Measurements from ENCODE around the gene CTCF. TPM values are rescaled to one million over a fixed set of nuclear protein-coding genes. Genes with fewer than 3 reads are reported as not detected.
"Not testable (repeated sequence)": the region's sequence is repeated elsewhere in the genome, so short reads cannot be mapped to it uniquely, and the experiment has no call there.

CTCF gene
- total RNA-seq, 1 donor from 2014 or later = 40.0 TPM

- not testable (repeated sequence) for DNase-seq
These were observed 28.3 kb upstream of the CTCF start for GRCh38 chr16:67533987-67534386.

DNA sequence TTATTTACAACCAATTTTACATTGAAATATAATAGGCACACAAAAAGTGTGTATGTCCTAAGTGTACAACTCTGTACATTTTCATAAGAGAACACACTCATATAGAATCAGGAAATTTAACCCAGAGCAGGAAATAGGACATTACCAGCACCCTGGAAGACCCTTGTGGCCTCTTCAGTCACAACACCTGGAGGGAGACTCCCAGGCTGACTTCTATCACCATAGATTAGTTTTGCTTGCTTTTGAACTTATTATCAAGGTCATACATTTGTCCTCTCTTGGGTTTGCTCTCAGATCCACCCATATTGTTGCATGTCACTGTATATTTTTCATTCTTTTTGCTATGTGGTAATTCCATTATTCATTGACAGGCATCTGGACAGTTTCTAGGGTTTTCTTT is 27.9 kb upstream of the CTCF start:
- DNase-seq = no peak

- DNase-seq = no peak
These were observed 27.1 kb upstream of the CTCF start for GRCh38 chr16:67535201-67535600.

DNA sequence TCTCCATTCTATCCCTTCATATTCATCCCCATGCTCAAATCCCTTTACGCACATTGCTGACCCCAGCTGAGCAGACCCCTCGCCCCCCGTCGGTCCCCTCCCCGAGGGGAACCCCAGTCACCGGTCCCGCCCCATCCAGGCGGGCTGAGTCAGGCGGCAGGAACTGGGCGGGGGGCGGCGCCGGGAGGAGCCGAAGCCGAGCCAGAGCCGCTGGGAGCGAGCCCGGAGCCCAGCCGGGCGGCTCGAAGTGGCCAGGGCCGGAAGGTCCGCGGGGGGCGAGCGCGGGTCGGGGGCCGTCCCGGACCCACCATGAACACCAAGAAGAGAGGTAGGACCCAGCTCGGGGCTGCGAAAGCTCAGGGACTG is 25.1 kb upstream of the CTCF start:
- DNase-seq = peak; percentile 61

GRCh38 chr16:67537636-67538591 is 24.4 kb upstream of the CTCF start:
- peak; percentile 65 for DNase-seq

- DNase-seq = no peak
These were observed 23.6 kb upstream of the CTCF start for GRCh38 chr16:67538666-67539101.

DNA sequence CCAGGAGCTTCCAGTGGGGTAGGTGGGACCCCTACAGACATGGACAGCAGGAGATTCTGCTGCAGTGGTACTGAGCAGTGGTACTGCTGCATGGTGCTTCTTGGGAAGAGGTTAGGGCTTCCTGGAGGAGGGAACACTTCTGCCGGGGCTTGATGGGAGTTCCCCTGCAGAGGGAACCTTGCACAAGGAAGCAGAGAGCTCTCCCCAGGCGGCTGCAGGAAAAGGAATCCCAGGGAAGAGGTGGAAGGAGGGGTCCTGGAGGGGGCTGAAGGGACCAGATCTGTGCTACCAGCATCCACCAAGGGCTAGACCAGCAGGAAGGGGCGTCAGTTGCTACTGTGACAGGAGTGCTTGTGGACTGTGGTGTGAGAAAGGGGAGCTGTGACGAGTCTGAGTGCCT is 23.1 kb upstream of the CTCF start:
- no peak for DNase-seq

GRCh38 chr16:67539691-67540635 is 22.4 kb upstream of the CTCF start:
- no peak for DNase-seq

GRCh38 chr16:67540756-67541155 is 21.6 kb upstream of the CTCF start:
- DNase-seq = no peak

DNA sequence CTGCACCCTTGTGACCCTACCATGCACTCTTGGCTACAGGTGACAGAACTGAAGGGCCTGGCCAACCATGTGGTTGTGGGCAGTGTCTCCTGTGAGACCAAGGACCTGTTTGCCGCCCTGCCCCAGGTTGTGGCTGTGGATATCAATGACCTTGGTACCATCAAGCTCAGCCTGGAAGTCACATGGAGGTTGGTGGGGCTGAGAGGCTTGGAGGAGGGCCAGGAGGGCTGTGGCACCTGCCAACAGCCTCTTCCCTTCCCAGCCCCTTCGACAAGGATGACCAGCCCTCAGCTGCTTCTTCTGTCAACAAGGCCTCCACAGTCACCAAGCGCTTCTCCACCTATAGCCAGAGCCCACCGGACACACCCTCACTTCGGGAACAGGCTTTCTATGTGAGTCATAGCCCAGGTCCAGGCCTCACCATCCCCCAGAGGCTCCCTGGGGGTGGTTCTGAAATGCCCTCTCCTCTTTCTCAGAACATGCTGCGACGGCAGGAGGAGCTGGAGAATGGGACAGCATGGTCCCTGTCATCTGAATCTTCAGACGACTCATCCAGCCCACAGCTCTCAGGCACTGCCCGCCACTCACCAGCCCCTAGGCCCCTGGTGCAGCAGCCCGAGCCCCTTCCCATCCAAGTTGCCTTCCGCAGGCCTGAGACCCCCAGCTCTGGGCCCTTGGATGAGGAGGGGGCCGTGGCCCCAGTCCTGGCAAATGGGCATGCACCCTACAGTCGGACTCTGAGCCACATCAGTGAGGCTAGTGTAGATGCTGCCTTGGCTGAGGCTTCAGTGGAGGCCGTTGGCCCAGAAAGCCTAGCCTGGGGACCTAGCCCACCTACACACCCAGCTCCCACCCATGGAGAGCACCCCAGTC is 20.7 kb upstream of the CTCF start:
- DNase-seq = peak; percentile 55

GRCh38 chr16:67542464-67542863 is 19.9 kb upstream of the CTCF start:
- no peak for DNase-seq

- DNase-seq = no peak
These were observed 19.3 kb upstream of the CTCF start for GRCh38 chr16:67543036-67543435.

- DNase-seq = no peak
These were observed 18.7 kb upstream of the CTCF start for GRCh38 chr16:67543582-67543981.

- no peak for DNase-seq
These were observed 17.9 kb upstream of the CTCF start for GRCh38 chr16:67544329-67544841.

GRCh38 chr16:67544844-67545664 is 17.3 kb upstream of the CTCF start:
- DNase-seq = no peak

GRCh38 chr16:67545665-67546024 is 16.7 kb upstream of the CTCF start:
- DNase-seq = no peak

GRCh38 chr16:67546091-67546501 is 16.2 kb upstream of the CTCF start:
- DNase-seq = no peak

DNA sequence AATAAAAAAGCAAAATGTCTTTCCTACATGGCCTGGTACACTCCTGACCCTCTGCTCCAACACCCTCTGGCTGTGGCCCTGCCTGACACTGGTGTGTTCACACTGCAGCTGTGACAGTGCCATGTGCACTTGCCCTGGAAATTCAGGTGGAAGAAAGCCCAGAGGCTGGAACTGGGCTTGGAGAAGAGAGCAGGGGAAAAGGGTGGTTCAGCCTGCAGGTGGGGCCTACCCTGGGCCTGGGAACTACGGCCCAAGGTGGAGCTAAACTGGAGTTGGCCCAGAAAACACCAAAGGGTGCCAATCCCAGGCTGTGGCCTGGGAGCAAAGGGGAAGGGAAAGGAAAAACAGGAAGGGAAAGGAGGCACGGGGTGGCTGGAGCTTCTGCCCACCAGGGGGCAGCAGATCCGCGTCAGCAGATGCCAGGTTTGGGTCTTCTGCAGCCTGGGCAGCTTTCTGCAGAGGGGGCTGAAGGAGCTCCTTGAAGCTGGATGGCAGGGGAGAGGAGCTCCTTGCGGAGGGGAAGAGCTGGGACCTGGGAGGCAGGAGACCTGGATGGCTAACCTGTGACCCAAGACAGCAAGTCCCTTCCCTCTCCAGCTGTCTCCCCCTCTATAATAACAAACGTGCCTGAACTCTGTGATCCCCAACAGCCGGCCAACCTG is 15.4 kb upstream of the CTCF start:
- DNase-seq = peak; percentile 79

DNA sequence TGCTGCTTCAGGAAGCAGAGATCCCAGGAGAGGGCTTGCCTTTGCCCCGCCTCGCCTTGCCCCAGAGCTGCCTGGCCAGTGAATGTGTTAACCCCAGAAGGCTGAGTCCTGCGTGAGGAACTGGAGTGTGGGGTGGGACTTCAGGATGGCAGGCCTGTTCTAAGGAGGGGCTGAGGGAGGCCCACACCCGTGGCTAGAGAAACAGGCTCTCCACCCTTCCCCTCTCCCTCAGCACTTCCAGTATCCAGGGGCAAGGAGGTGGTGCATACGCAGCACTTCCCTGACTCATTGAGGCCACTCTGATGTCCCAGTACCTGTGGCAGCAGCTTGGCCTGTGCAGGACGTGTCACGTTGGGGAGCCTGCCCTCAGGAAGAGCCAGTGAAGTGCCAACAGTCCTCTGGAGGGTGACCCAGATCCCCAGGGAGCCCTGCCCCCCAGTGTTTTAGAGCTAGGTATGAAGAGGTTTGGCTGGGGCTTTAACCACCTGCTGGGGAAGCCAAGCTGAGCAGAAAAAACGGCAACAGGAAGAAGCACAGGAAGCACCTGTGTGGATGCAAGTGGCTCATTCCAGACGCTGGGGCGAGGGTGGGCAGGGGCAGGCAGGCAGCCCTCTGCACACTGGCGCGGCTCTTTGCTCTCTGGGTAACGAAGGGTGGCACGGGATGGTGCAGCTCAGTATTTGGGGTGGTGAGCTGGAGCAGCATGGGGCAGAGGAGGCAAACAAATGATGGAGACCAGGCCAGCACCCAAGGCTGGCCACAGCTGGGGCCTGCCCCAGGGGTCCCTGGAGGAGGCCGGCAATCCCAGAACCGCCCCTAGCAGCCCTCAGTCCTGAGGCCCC is 14.7 kb upstream of the CTCF start:
- no peak for DNase-seq

Measured in tongue (tissue), 2 donors.